NCI-H146 treated with DMSO at 0.1 percent for 48 hours (cell line): ENCODE results near the gene USP16.
A peak's percentile ranks its signal among the peaks of the same experiment; 100 is the strongest.

Experiments used
- DNase-seq: peaks from one replicate; lab custom pipeline; 2025; ENCODE audit not compliant: unreplicated experiment; lab: John Stamatoyannopoulos, UW

Gene USP16

DNA sequence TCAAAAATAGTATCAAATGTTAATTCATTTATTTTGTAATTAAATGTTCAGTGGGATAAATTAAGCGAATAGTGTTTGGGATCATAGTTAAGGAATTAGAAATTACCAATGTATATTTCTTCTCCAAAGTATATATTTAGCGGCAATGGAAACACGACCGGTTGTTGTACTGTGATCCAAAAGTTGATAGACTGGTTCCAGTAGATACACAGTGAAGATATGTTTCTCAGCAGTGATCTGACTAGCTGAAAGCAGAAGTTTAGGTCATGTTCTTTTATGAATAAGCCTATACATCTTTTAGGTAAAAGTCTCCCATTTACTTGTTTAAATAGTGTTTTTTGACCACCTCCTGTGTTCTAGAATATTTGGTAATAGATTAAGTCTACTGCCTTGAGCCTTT is 8.8 kb downstream of the USP16 start:
- no peak for DNase-seq

GRCh38 chr21:29033871-29034270 is 9.4 kb downstream of the USP16 start:
- DNase-seq = no peak

GRCh38 chr21:29034678-29035077 is 10.2 kb downstream of the USP16 start:
- DNase-seq = no peak

DNA sequence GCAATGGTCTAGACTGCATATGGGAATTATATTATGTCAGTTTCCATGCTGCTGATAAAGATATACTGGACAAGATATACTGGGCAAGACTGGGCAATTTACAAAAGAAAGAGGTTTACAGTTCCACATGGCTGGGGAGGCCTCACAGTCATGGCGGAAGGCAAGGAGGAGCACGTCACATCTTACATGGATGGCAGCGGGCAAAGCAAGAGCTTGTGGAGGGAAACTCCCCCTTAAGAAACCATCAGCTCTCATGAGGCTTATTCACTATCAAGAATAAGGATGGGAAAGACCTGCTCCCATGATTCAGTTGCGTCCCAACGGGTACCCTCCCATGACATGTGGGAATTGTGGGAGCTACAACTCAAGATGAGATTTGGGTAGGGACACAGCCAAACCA is 27.8 kb downstream of the USP16 start:
- no peak for DNase-seq

DNA sequence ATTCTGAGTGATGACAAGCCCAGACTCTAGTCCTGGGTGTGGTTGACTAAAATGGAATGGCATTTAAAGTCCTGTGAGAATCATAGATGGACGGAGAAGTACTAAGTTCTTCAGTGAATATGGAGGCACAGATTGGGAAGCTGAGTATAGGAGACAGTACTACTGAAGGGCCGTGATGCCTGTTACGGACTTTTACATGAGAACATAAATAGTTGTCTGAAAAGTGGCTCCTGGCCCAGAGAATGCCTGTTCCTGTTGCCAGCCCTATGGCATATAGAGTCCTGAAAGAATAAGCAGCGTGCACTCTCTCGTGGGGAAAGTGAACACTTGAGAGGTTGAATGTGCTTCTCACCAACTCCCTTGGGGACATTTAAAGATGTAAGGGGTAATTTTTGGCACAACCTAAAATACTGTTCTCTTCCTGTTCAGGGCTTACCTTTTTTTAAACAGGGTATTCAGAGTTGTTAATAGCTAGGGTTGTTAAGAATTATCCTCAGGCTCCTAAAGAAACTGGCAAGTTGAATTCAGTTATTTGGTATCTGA is 28.6 kb downstream of the USP16 start:
- no peak for DNase-seq

- no peak for DNase-seq
Observed at GRCh38 chr21:29053656-29054055, 29.2 kb downstream of the USP16 start.

- no peak for DNase-seq
Observed at GRCh38 chr21:29055080-29055479, 30.6 kb downstream of the USP16 start.

DNA sequence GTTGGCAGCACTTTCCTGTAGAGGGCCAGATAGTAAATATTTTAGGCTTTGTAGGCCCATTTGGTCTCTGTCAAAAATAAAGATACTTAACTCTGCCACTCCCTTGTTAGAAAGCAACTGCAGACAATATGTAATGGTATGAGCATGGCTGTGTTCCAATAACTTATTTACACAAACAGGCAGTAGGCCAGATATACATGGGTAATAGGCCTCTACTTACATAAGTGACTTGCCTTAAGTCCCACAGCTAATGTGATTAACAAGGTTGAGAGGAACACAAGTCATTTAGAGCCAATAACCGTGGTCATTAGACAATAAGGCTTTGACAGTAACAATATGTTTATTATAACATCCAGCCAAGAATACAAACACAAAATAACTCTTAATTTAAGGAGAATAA is 31.5 kb downstream of the USP16 start:
- DNase-seq = no peak

- no peak for DNase-seq
Observed at GRCh38 chr21:29056538-29057050, 32.1 kb downstream of the USP16 start.

DNA sequence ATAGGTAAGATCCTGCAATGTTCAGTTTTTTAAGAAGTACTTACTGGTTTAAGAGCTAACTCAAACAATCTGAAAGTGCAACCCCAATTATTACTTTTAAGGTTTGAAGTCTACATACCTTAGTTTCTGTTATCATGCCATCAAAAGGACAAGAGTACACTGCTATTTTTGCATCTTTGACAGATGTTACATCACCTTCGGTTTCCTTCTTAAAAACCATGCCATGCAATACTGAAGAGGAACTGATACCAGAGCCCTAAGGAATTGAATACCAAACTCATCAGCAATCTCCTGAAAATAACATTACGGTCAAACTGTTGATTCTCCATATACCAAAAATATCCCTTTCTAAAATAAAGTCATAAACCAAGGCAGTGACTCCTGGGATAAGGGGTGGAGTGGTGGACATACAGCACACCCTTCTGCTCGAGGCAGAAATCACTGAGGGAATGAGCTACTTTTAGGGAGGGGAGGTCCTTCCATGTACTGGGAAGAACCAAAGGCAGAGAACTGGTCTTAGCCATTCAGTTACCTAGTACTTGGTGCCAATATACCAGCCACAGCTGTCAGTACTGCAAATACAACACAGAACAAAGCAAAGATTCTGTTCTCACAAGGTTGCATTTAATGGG is 40.5 kb downstream of the USP16 start:
- no peak for DNase-seq

- DNase-seq = no peak
Observed at GRCh38 chr21:29072873-29073221, 48.4 kb downstream of the USP16 start.

DNA sequence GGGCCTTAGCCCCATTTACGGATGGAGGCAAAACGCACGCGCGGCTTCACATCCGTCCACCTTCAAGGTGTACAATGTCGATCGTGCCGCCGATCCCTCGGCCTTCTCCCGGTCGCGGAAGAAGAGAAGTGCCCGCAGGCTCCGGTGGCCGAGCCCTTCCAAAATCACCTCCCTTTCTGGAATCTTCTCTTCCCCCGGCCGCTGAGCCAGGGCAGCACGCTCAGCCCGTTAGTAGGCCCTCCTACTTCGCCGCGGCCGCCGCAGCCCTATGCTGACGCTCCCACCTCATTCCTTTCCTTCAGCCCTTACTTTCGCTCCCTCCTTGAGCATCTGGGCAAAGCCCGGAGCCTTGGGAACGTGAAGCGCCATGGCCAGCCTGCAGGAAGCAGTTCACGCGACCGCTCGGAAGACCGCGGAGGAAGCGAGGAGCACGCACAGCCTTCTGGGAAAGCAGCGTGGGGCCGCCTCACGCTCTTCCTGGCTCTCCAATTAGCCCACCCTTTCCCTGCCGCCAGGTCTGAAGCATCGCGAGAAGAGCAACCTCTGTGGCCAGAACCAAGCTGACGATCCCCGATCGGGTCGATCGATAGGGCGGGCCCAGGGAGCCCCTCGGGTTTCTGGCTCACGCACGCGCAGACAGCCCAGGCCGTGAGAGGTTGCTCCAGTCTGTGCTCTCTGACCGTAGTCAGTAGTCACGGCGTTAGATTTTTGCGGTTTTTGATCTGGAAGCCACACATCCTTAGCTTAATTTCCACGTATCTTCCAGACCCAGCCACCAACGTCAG is 48.9 kb downstream of the USP16 start, which contains the start of gene CCT8:
CCT8 (minus strand) TSS at position 427 of the 785 bp plus-strand sequence; CDS start at position 369, 58 bp downstream.
- DNase-seq = peak; percentile 89

DNA sequence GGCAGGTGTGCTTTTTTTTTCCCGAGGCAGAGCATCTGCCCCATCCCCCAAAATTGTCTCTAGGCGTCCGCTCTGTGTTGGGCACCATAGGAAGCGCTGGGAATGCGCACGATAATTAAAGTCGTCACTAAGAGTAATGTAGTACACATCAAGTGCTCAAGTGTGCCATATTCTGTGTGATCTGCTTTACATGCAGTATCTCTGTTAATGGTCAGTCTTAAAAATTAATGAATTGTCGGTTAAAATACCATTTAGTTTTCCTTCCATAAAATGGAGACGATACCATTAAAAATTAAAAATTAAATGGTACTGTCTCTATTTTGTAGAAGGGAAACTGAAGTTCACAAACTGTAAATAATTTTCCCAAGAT is 49.5 kb downstream of the USP16 start:
- no peak for DNase-seq

DNA sequence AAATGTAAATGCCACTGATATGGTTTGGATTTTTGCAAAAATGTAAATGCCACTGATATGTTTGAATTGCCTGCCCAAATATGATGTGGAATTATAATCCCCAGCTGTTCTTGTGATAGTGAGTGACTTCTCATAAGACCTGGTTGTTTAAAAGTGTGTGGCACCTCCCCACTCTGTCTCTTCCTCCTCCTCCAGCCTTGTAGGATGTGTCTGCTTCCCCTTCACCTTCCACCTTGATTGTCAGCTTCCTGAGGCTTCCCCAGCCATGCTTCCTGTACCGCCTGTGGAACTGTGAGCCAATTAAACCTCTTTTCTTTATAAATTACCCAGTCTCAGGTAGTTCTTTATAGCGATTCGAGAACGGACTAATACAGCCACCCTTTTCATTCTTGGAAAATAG is 50.3 kb downstream of the USP16 start:
- DNase-seq = no peak

DNA sequence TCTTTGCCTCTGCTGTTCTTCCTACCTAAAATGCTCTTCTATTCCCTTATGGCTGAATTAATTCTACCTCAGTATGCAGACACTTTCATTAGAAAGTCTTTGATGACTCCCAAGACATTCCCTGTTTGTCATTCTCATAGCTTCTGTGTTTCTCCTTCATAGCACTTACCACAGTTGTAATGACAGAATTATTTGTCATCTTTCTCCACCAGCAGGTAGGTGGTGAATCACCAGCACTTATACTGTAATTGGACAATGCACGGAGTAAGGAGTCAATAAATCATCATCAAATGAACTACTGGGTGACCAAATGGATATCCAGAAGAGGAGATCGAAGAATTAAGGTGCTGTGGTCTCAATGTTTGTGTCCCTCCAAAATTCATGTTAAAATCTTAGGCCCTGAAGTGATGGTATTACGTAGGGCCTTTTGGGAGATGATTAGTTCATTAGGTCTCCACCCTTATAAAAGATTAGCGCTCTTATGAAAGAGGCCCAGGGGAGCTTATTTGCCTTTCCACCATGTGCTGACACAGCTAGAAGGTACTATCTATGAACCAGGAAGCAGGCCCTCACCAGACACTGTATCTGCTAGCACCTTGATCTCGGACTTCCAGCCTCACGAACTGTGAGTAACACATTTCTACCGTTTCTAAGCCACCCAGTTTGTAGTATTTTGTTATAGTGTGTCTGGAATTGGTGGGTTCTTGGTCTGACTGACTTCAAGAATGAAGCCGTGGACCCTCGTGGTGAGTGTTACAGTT is 51.4 kb downstream of the USP16 start:
- no peak for DNase-seq

DNA sequence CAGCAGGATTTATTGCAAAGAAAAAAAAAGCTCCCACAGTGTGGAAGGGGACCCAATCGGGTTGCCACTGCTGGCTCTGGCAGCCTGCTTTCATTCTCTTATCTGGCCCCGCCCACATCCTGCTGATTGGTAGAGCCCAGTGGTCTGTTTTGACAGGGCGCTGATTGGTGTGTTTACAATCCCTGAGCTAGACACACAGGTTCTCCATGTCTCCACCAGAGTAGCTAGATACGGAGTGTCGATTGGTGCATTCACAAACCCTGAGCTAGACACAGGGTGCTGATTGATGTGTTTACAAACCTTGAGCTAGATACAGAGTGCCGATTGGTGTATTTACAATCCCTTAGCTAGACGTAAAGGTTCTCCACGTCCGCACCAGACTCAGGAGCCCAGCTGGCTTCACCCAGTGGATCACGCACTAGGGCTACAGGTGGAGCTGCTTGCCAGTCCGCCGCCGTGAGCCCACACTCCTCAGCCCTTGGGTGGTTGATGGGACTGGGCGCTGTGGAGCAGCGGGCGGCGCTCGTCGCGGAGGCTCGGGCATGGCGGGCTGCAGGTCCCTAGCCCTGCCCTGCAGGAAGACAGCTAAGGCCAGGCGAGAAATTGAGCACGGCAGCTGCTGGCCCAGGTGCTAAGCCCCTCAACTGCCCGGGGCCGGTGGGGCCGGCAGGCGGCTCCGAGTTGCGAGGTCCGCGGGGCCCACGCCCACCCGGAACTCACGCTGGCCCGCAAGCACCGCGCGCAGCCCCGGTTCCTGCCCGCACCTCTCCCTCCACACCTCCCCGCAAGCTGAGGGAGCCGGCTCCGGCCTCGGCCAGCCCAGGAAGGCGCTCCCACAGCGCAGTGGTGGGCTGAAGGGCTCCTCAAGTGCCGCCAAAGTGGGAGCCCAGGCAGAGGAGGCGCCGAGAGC is 52.5 kb downstream of the USP16 start:
- peak; percentile 6 for DNase-seq

DNA sequence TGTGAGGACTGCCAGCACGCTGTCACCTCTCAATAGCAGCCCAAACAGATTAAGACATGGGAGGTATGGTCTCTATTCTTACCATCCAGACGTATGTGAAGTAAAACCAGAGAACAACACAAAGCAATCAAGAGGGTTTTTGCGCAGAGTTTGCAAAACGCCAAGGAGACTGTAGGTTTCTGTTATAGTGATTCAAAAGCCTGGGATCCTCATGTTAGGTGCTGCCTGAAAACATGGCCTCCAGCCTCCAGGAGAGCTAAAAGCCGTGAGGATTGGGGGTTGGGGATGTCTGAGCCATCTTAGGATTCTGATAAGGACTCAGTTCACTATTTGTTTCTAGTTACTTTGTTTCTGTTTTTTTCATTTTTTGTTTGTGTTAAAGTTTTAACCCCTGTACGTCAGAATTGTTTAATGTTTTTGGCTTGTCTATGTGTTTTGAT is 53.2 kb downstream of the USP16 start:
- DNase-seq = peak; percentile 24

DNA sequence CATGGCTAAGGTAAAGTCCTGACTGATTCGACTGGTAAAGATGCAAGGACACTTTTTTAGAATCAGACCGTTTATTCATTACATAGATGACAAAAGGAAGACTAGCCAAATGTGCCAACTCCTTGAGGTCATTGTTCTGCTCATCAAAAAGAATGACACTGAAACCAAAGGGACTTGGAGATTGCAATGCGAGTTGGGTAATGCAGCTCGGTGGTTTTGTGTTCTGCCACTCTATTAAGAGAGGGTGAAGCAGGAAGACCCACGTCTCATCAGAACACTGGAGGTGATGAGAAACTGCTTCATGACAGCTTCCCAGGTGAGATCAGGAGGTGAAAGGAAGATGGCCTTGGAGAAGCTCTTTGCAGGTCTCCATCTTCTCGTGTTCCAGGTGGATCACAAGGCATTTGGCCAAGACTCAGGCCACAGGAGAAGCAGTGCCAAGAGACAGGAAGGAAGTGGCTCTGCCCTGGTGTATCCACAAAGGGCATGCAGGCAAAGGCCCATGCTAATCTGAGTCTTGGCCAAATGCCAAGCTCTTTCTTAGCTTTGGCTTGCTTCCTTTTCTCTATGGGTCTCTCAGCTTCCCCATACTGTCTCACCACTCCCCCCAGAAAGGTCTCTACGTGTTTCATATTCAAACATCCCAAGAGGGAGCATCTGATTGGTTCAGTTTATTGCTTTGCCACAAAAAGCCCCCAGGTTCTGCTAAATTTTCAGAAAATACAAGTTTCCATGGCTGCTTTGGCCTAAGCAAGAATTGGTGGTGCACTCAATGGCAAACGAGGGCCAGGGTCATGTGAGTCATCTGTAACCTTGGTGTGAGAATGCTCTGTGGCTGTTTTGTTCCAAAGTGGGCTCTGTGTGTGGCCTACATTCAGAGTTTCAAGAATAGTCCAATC is 54.6 kb downstream of the USP16 start:
- DNase-seq = no peak

- DNase-seq = no peak
Observed at GRCh38 chr21:29080454-29080941, 56.0 kb downstream of the USP16 start.
